Cardiac muscle cell (in vitro differentiated cells and primary cell): Measurements from ENCODE around the gene PRXL2B. TPM values are rescaled to one million over a fixed set of nuclear protein-coding genes. Genes with fewer than 3 reads are reported as not detected.
"Not testable (repeated sequence)": the region's sequence is repeated elsewhere in the genome, so short reads cannot be mapped to it uniquely, and the experiment has no call there.

Source experiments
- DNase-seq, 2 donors: peaks; one replicate each; pipeline versions ENCODE4 v3.0.0 to v3.0.0-alpha.2; 2010 to 2017; ENCODE audit warnings: low read depth in 1 of 2, low spot score in 1 of 2
- H3K27ac ChIP-seq: fragments of 200-600 bp; sonication (generic); 2 replicates; pipeline ENCODE4 v1.5.1; 2016
- H3K27me3 ChIP-seq: fragments of 200-600 bp; sonication (generic); 2 replicates; pipeline ENCODE4 v1.6.0; 2016; ENCODE audit warnings: control low read depth
- H3K36me3 ChIP-seq: fragments of 200-600 bp; sonication (generic); 2 replicates; pipeline ENCODE4 v1.5.1; 2016; ENCODE audit warnings: control low read depth
- H3K4me1 ChIP-seq: fragments of 200-600 bp; sonication (generic); 2 replicates; pipeline ENCODE4 v1.8.1; 2017; ENCODE audit warnings: low read depth, mild to moderate bottlenecking, mixed run types
- H3K4me3 ChIP-seq: fragments of 200-600 bp; sonication (generic); 2 replicates; pipeline ENCODE4 v1.5.1; 2016; ENCODE audit warnings: mild to moderate bottlenecking
- H3K9me3 ChIP-seq: fragments of 200-600 bp; sonication (generic); 2 replicates; pipeline ENCODE4 v1.5.1; 2017; ENCODE audit warnings: low read depth, mild to moderate bottlenecking, control low read depth
- polyA plus RNA-seq: library from polyadenylated mRNA; unstranded; fragments of >200 nt; fragmentation: Nextera tagmentation; extraction: Ambion mirVana; gene quantifications from 2 replicates; pipeline ENCODE4 v1.2.1, GENCODE V29; 2016
- total RNA-seq: library from RNA; depleted of rRNA; stranded (reverse); fragments of >200 nt; gene quantifications from 2 replicates; pipeline ENCODE4 v1.2.3, GENCODE V29; 2016
- TF ChIP-seq, protein P1 (sequence below): IDR thresholded peaks from 2 replicates; pipeline ENCODE4 v1.5.1; 2012; ENCODE audit warnings: low read depth, mild to moderate bottlenecking, low read length

The PRXL2B gene
- total and polyA plus RNA-seq, 2 experiments from 2014 or later, result 53.0 to 59.5 TPM

DNA sequence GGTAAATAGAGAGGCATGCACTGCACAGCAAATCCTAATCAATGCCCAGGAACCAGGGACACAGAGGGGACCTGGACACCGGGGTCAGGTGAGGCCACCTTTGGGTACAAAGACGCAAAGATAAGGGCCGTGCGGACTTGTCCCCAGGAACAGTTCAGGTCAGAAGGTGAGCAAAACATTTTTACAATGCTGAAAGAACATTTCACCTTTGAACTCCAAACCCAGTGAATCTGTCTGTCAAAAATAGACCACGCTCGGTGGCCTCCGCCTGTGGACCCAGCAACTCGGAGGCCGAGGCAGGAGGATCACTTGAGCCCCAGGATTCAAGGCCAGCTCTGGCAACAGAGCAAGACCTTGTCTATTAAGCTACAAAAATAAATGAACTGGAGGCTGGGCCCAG, 15.2 kb upstream of the PRXL2B start:
- H3K9me3 ChIP-seq, result no peaks in the 10 kb centered on the region
- TF ChIP-seq, protein P1, sequence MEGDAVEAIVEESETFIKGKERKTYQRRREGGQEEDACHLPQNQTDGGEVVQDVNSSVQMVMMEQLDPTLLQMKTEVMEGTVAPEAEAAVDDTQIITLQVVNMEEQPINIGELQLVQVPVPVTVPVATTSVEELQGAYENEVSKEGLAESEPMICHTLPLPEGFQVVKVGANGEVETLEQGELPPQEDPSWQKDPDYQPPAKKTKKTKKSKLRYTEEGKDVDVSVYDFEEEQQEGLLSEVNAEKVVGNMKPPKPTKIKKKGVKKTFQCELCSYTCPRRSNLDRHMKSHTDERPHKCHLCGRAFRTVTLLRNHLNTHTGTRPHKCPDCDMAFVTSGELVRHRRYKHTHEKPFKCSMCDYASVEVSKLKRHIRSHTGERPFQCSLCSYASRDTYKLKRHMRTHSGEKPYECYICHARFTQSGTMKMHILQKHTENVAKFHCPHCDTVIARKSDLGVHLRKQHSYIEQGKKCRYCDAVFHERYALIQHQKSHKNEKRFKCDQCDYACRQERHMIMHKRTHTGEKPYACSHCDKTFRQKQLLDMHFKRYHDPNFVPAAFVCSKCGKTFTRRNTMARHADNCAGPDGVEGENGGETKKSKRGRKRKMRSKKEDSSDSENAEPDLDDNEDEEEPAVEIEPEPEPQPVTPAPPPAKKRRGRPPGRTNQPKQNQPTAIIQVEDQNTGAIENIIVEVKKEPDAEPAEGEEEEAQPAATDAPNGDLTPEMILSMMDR, result no peak
- no peaks in the 10 kb centered on the region for H3K27me3 ChIP-seq

GRCh38 chr1:2573250-2573920, 13.2 kb upstream of the PRXL2B start:
- H3K27ac ChIP-seq, result no peak overlapping the region
- no peaks in the 10 kb centered on the region for H3K27me3 ChIP-seq
- no peaks in the 10 kb centered on the region for H3K4me1 ChIP-seq
- H3K36me3 ChIP-seq, result no peaks in the 10 kb centered on the region
- H3K9me3 ChIP-seq, result no peaks in the 10 kb centered on the region
- H3K4me3 ChIP-seq, result no peak overlapping the region
- TF ChIP-seq, protein P1, result no peak
- DNase-seq, result no peak

More for the DNA sequence above, 15.2 kb upstream of the PRXL2B start:
- Histone ChIP-seq H3K36me3 (no peaks in the 10 kb centered on the region), H3K4me1 (no peaks in the 10 kb centered on the region), H3K27ac (no peak overlapping the region), H3K4me3 (no peak overlapping the region)
- DNase-seq, result no peak

DNA sequence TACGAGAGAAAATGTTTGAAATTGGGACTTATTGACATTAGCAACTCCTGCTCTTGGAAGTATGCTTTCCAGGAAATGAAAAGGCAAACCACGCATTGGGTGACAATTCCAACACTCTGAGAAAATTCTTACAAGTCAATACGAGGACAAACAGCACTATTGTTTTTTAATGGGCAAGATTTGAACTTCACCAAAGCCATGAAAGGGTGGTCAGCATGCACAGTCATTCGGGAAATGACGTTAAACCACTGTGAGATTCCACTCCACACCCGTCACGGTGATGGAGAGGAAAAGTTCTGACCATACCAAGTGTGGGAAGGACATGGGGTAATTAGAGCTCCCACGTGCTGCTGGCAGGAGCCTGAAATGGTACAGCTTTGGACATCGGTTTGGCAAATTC, 12.2 kb upstream of the PRXL2B start:
- no peak for DNase-seq
- Histone ChIP-seq H3K4me1 (no peaks in the 10 kb centered on the region), H3K27ac (no peak overlapping the region), H3K27me3 (no peaks in the 10 kb centered on the region), H3K36me3 (no peaks in the 10 kb centered on the region), H3K9me3 (no peaks in the 10 kb centered on the region), H3K4me3 (no peak overlapping the region)
- TF ChIP-seq, protein P1, result no peak

- TF ChIP-seq, protein P1, result no peak
- Histone ChIP-seq H3K9me3 (no peaks in the 10 kb centered on the region), H3K27me3 (no peaks in the 10 kb centered on the region)
Measured at GRCh38 chr1:2575801-2576663, 10.5 kb upstream of the PRXL2B start.

DNA sequence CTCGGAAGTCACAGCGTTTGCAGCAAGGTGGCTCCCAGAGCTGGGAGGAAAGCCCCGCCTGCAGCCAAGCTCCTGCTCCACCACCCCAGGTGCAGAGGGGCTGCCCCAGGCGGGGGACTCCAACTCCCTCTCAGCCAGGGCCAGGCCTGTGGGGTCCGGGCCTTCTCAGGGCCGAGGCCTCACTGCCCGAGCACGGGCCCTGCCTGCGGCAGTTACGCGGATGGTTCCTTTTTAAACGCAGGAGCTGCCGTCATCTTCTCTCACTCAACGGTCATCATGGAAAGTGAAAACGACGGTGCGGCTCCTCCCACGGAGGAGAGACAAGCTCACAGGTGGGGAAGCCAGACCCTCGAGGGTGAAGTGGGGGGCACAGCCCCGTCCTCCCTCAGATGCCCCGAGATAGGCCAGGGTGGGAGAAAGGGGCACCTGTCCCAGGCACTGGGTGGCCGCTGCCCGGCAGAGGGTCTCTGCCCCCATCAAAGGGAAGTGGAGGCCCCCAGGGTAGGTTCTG, 9.0 kb upstream of the PRXL2B start:
- H3K4me3 ChIP-seq, H3K27ac ChIP-seq, H3K4me1 ChIP-seq, DNase-seq, H3K36me3 ChIP-seq, H3K9me3 ChIP-seq, H3K27me3 ChIP-seq: not testable (repeated sequence)

More at GRCh38 chr1:2575801-2576663, 10.5 kb upstream of the PRXL2B start:
- Histone ChIP-seq H3K27ac (no peak overlapping the region), H3K4me1 (no peaks in the 10 kb centered on the region), H3K36me3 (no peaks in the 10 kb centered on the region), H3K4me3 (no peak overlapping the region)
- no peak for DNase-seq

GRCh38 chr1:2578758-2579118, 7.8 kb upstream of the PRXL2B start:
- Histone ChIP-seq H3K36me3 (no peaks in the 10 kb centered on the region), H3K4me1 (no peaks in the 10 kb centered on the region), H3K9me3 (no peaks in the 10 kb centered on the region), H3K4me3 (no peak overlapping the region), H3K27me3 (no peaks in the 10 kb centered on the region), H3K27ac (no peak overlapping the region)
- DNase-seq, result no peak
- TF ChIP-seq, protein P1, result no peak
